WTC11 (cell line): ENCODE data around the gene ARAP1. TPM values are rescaled to one million over a fixed set of nuclear protein-coding genes. Genes with fewer than 3 reads are reported as not detected.

Experiments
- ATAC-seq: fragments of 200-7000 bp; cut with Tn5 transposase; 2 replicates; pipeline ENCODE4 v1.10.0; 2021; ENCODE audit warnings: mild to moderate bottlenecking, moderate library complexity
- CTCF ChIA-PET: fragments of 300-600 bp; sonication (Branson Sonifier 250); formaldehyde crosslinking; loops from one replicate; lab custom pipeline; 2021; ENCODE audit warnings: antibody characterized with exemption; lab: Charles Lee
- POLR2A ChIA-PET: fragments of 350-600 bp; sonication (Branson Sonifier 250); formaldehyde crosslinking; loops from one replicate; lab custom pipeline; 2021; ENCODE audit warnings: antibody characterized with exemption; lab: Charles Lee
- DNase-seq: peaks from one replicate; pipeline ENCODE4 v3.0.0; 2021; ENCODE audit warnings: low spot score
- H3K27ac Mint-ChIP-seq: 2 replicates; pipeline ENCODE4 v1.8.0; 2021; ENCODE audit warnings: mixed read lengths
- H3K27me3 Mint-ChIP-seq: 2 replicates; pipeline ENCODE4 v1.8.0; 2021; ENCODE audit warnings: low read depth, mild to moderate bottlenecking, moderate library complexity, mixed read lengths
- H3K36me3 Mint-ChIP-seq: 2 replicates; pipeline ENCODE4 v1.8.0; 2021; ENCODE audit warnings: mixed read lengths
- H3K4me1 Mint-ChIP-seq: 2 replicates; pipeline ENCODE4 v1.8.0; 2022; ENCODE audit warnings: mixed read lengths
- H3K4me3 Mint-ChIP-seq: 2 replicates; pipeline ENCODE4 v1.8.0; 2021; ENCODE audit warnings: mild to moderate bottlenecking, moderate library complexity, mixed read lengths
- H3K9me3 Mint-ChIP-seq: 2 replicates; pipeline ENCODE4 v1.8.0; 2021; ENCODE audit warnings: mixed read lengths
- ETV6 ChIP-seq: sonication (generic); formaldehyde crosslinking; IDR thresholded peaks from 2 replicates; pipeline ENCODE4 v1.8.1; 2022; ENCODE audit warnings: mild to moderate bottlenecking, missing genetic modification reagents
- JAZF1 ChIP-seq: fragments of 250-450 bp; sonication (Bioruptor Pico); IDR thresholded peaks from 2 replicates; pipeline ENCODE4 v1.9.0; 2021; ENCODE audit warnings: moderate library complexity, mild to moderate bottlenecking, inconsistent platforms
- SMAD3 ChIP-seq: sonication (generic); formaldehyde crosslinking; IDR thresholded peaks from 2 replicates; pipeline ENCODE4 v1.8.0; 2022; ENCODE audit warnings: missing genetic modification reagents, mild to moderate bottlenecking, borderline replicate concordance
- ZNF416 ChIP-seq: fragments of 250-450 bp; sonication (Bioruptor Pico); IDR thresholded peaks from 2 replicates; pipeline ENCODE4 v1.9.0; 2021; ENCODE audit warnings: mild to moderate bottlenecking, inconsistent platforms
- total RNA-seq: library from RNA; stranded (reverse); gene quantifications from 3 replicates; pipeline ENCODE4 v1.2.3, GENCODE V29; 2021
- TF ChIP-seq, protein P1 (sequence below): fragments of 250-450 bp; sonication (Bioruptor Pico); conservative IDR thresholded peaks from 2 replicates; pipeline ENCODE4 v1.9.0; 2021; ENCODE audit warnings: mild to moderate bottlenecking
- TF ChIP-seq, protein P2 (sequence below): sonication (generic); formaldehyde crosslinking; IDR thresholded peaks from 2 replicates; pipeline ENCODE4 v1.8.1; 2023; ENCODE audit warnings: mild to moderate bottlenecking, moderate library complexity, missing genetic modification reagents
- TF ChIP-seq, protein P3 (sequence below): fragments of 200-600 bp; IDR thresholded peaks from 2 replicates; pipeline ENCODE4 v1.8.0; 2022; ENCODE audit warnings: antibody characterized with exemption
- TF ChIP-seq, protein P4 (sequence below): sonication (generic); formaldehyde crosslinking; conservative IDR thresholded peaks from 2 replicates; pipeline ENCODE4 v1.8.1; 2023; ENCODE audit warnings: mild to moderate bottlenecking, low read depth, missing genetic modification reagents, moderate library complexity
- TF ChIP-seq, protein P5 (sequence below): sonication (generic); formaldehyde crosslinking; IDR thresholded peaks from 2 replicates; pipeline ENCODE4 v1.8.1; 2022; ENCODE audit warnings: low read depth, mild to moderate bottlenecking, moderate library complexity, missing genetic modification reagents, borderline replicate concordance
- TF ChIP-seq, protein P6 (sequence below): sonication (generic); formaldehyde crosslinking; IDR thresholded peaks from 2 replicates; pipeline ENCODE4 v1.8.0; 2023; ENCODE audit warnings: missing genetic modification reagents, mild to moderate bottlenecking, borderline replicate concordance

ARAP1 gene
- total RNA-seq, 1 experiment from 2014 or later: 98.8 TPM

DNA sequence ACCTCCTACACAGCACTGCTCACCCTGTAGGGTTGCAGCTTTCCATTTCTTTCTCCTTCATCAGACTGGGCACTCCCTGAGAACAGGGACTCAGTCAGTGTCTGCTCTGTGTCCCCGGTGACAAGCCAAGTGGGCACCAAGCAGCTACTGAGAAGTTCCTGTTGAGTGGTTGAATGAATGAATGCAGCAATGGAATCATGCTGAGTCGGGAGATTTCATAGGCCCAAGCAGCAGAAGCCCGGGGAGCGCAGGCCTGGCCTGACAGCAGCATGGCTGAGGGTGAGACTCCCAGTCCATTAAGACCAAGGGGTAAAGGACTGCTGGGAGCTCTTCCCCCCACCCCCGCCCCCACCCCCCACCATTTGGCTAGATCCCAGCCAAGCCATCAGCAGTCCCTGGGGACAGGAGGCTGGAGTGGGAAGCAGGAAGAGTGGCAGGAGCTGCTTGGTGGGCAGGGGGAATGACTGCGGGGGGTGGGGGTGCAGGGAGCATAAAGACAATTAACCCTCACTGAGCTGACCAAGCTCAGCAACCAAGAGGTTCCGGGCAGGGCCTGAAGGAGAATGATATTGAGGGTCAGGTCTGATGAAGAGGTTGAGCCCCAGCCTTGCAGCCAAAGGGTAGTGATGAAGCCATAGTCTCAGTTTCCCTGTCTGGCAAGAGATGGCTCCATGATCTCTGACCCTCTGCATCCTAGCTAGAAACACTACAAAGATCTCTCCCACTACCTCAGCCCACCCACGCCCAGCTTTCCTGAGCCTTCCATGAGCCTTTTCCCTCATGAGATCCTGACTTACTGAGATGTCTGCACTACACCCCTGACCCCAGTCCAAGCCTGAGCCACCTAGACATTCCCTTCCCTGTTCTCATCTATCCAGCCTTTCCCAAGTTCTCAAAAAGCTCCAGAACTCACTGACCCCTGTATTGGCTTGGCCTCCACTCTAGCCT is 80.8 kb downstream of the ARAP1 start:
- ChIA-PET POLR2A (interaction anchor here (1.0 kb wide), 1 partner anchor 72 kb away, joined by 3 read pairs; no protein-coding TSS in a partner anchor), CTCF (interaction anchor here (0.6 to 16.5 kb wide), 9 partner anchors 9 to 547 kb away, joined by 3 to 461 read pairs (median 4); partner anchors contain the start of gene STARD10)
- Mint-ChIP-seq H3K36me3 (peaks cover 8% of the 10 kb centered on the region), H3K27ac (no peak overlapping the region), H3K4me1 (peaks cover 39% of the 10 kb centered on the region), H3K9me3 (peaks cover 13% of the 10 kb centered on the region), H3K4me3 (no peak overlapping the region), H3K27me3 (peaks cover 62% of the 10 kb centered on the region)
- TF ChIP-seq, protein P1, sequence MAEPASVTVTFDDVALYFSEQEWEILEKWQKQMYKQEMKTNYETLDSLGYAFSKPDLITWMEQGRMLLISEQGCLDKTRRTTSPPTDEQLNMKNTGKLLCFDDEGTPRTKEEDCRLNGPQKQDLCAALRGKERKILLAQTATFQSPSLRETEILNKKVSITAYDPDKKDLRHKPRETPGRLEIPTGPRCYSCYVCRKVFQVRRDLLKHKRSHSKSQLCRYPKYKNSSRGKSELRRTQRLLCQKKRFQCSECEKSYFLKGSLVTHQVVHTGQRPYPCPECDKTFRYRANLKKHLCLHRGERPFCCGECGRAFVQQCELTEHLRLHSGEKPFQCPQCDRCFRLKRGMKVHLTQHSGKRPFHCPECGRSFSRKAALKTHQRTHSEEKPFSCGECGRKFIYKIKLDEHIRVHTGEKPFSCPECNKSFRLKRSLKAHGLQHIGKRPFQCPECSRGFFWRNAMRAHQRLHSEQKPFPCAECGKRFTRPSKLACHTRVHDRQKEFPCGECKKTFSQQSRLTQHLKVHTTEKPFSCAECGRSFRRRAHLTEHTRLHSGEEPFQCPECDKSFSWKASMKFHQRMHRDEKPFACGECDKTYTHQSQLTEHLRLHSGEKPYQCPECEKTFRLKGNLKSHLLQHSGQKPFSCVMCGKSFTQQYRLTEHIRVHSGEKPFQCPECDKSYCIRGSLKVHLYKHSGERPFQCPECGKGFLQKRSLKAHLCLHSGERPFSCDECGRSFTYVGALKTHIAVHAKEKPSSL: no peak
- TF ChIP-seq ETV6: no peak
- no peak for TF ChIP-seq JAZF1 (CRISPR knock-in tag)
- TF ChIP-seq ZNF416 (CRISPR knock-in tag): no peak
- TF ChIP-seq, protein P2, sequence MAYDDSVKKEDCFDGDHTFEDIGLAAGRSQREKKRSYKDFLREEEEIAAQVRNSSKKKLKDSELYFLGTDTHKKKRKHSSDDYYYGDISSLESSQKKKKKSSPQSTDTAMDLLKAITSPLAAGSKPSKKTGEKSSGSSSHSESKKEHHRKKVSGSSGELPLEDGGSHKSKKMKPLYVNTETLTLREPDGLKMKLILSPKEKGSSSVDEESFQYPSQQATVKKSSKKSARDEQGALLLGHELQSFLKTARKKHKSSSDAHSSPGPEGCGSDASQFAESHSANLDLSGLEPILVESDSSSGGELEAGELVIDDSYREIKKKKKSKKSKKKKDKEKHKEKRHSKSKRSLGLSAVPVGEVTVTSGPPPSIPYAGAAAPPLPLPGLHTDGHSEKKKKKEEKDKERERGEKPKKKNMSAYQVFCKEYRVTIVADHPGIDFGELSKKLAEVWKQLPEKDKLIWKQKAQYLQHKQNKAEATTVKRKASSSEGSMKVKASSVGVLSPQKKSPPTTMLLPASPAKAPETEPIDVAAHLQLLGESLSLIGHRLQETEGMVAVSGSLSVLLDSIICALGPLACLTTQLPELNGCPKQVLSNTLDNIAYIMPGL (CRISPR knock-in tag): no peak
- TF ChIP-seq, protein P3, sequence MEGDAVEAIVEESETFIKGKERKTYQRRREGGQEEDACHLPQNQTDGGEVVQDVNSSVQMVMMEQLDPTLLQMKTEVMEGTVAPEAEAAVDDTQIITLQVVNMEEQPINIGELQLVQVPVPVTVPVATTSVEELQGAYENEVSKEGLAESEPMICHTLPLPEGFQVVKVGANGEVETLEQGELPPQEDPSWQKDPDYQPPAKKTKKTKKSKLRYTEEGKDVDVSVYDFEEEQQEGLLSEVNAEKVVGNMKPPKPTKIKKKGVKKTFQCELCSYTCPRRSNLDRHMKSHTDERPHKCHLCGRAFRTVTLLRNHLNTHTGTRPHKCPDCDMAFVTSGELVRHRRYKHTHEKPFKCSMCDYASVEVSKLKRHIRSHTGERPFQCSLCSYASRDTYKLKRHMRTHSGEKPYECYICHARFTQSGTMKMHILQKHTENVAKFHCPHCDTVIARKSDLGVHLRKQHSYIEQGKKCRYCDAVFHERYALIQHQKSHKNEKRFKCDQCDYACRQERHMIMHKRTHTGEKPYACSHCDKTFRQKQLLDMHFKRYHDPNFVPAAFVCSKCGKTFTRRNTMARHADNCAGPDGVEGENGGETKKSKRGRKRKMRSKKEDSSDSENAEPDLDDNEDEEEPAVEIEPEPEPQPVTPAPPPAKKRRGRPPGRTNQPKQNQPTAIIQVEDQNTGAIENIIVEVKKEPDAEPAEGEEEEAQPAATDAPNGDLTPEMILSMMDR: no peak
- TF ChIP-seq, protein P4, sequence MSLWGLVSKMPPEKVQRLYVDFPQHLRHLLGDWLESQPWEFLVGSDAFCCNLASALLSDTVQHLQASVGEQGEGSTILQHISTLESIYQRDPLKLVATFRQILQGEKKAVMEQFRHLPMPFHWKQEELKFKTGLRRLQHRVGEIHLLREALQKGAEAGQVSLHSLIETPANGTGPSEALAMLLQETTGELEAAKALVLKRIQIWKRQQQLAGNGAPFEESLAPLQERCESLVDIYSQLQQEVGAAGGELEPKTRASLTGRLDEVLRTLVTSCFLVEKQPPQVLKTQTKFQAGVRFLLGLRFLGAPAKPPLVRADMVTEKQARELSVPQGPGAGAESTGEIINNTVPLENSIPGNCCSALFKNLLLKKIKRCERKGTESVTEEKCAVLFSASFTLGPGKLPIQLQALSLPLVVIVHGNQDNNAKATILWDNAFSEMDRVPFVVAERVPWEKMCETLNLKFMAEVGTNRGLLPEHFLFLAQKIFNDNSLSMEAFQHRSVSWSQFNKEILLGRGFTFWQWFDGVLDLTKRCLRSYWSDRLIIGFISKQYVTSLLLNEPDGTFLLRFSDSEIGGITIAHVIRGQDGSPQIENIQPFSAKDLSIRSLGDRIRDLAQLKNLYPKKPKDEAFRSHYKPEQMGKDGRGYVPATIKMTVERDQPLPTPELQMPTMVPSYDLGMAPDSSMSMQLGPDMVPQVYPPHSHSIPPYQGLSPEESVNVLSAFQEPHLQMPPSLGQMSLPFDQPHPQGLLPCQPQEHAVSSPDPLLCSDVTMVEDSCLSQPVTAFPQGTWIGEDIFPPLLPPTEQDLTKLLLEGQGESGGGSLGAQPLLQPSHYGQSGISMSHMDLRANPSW (CRISPR knock-in tag): no peak
- no peak for TF ChIP-seq SMAD3 (CRISPR knock-in tag)
- TF ChIP-seq, protein P5, sequence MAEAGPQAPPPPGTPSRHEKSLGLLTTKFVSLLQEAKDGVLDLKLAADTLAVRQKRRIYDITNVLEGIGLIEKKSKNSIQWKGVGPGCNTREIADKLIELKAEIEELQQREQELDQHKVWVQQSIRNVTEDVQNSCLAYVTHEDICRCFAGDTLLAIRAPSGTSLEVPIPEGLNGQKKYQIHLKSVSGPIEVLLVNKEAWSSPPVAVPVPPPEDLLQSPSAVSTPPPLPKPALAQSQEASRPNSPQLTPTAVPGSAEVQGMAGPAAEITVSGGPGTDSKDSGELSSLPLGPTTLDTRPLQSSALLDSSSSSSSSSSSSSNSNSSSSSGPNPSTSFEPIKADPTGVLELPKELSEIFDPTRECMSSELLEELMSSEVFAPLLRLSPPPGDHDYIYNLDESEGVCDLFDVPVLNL (CRISPR knock-in tag): no peak
- TF ChIP-seq, protein P6, sequence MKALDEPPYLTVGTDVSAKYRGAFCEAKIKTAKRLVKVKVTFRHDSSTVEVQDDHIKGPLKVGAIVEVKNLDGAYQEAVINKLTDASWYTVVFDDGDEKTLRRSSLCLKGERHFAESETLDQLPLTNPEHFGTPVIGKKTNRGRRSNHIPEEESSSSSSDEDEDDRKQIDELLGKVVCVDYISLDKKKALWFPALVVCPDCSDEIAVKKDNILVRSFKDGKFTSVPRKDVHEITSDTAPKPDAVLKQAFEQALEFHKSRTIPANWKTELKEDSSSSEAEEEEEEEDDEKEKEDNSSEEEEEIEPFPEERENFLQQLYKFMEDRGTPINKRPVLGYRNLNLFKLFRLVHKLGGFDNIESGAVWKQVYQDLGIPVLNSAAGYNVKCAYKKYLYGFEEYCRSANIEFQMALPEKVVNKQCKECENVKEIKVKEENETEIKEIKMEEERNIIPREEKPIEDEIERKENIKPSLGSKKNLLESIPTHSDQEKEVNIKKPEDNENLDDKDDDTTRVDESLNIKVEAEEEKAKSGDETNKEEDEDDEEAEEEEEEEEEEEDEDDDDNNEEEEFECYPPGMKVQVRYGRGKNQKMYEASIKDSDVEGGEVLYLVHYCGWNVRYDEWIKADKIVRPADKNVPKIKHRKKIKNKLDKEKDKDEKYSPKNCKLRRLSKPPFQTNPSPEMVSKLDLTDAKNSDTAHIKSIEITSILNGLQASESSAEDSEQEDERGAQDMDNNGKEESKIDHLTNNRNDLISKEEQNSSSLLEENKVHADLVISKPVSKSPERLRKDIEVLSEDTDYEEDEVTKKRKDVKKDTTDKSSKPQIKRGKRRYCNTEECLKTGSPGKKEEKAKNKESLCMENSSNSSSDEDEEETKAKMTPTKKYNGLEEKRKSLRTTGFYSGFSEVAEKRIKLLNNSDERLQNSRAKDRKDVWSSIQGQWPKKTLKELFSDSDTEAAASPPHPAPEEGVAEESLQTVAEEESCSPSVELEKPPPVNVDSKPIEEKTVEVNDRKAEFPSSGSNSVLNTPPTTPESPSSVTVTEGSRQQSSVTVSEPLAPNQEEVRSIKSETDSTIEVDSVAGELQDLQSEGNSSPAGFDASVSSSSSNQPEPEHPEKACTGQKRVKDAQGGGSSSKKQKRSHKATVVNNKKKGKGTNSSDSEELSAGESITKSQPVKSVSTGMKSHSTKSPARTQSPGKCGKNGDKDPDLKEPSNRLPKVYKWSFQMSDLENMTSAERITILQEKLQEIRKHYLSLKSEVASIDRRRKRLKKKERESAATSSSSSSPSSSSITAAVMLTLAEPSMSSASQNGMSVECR (CRISPR knock-in tag): no peak
- DNase-seq: no peak
- no peak for ATAC-seq
